HPDE6-E6E7 (cell line): Measurements from ENCODE around the gene DNAJC7.

Experiments used
- DNase-seq: peaks from one replicate; pipeline ENCODE4 v3.0.0; 2011; ENCODE audit warnings: missing footprints; ENCODE audit errors: extremely low spot score

Gene DNAJC7

DNA sequence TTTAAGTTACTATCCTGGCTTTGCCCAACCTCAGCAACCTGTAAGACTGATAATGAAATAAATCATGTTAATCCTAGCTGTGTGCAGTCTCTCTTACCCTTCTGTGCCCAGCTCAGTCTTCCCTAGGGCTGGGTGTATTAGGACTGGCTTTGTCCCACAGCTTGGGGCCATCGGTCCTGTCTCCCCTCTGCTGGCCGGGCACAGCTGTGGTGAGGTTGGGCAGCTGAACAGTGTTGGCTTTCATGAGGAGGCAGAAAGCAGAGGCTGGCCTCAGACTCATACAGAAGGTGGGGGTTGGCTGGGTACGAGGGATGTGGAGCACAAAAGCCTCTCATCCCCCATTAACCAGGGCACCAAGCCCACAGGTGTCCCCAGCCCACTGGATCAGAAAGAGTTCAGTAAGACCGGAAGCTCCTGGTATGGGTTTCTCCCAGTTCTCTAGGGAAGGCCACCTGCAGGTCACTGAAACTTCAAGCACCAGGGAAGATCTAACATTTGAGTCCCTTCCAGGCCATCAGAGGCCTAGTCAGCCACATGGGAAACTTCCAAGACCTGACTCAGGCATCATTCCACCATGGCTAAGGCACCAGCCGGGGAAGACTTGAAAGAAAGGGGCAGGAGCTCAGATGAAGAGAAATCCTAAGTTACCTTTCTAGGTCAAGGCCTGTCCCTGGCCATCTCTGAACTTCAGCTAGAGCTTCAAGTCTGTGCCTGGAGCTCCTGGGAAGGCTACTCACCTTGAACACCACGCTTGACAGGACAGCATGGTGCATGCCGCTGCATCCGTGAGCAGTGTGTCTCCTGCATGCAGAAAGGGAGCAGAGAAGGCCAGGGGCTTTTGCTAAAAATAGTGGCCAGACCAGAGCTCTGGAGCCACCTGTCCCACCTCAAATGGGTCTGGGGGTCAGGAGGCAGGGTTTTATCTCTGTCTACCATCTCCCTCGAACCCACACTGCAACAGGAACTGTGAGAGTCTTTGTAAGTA, 41.8 kb downstream of the DNAJC7 start:
- DNase-seq = no peak

GRCh38 chr17:41974658-41975057, 42.6 kb downstream of the DNAJC7 start:
- DNase-seq = no peak

- no peak for DNase-seq
Observed at GRCh38 chr17:41974031-41974430, 43.2 kb downstream of the DNAJC7 start.

DNA sequence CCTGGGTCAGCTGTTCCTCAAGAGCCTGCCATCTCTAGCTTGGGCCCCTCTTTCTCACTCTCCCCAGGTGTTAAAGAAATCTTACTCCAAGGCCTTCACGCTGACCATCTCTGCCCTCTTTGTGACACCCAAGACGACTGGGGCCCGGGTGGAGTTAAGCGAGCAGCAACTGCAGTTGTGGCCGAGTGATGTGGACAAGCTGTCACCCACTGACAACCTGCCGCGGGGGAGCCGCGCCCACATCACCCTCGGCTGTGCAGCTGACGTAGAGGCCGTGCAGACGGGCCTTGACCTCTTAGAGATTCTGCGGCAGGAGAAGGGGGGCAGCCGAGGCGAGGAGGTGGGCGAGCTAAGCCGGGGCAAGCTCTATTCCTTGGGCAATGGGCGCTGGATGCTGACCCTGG, 43.8 kb downstream of the DNAJC7 start:
- no peak for DNase-seq

GRCh38 chr17:41972571-41973407, 44.5 kb downstream of the DNAJC7 start:
- no peak for DNase-seq

DNA sequence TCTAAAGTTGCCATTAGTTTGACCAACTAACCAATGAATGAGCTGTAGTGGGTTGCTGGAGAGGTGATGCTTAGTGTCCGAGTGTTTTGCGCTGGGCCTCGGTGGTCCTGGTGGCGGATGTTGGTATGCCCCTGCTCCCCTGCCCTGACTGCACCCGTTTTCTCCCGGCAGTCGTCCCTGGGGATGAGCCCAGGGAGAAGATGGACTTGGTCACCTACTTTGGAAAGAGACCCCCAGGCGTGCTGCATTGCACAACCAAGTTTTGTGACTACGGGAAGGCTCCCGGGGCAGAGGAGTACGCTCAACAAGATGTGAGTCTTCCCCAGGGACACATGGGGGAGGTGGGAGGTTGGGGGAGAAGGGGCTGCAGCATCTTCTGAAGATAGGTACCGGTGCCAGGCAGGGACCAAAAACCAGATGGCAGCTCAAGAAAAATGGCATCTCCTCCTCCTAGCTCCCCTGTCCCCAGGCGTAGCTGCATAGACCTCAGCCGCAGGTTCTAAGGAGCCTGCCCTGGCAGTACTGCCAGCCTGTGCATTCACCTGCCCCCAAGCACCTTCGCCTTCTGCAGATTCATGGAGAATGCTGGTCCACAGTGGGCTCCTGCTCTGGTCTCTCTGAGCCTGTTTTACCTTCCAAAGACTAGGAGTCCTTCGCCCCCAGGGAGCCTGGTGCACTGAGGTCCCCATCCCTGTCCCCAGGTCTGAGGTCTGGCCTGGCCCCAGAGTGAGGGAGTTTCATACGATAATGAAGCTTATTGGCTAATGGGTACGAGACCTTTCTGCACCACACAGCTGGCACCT, 45.3 kb downstream of the DNAJC7 start:
- no peak for DNase-seq

DNA sequence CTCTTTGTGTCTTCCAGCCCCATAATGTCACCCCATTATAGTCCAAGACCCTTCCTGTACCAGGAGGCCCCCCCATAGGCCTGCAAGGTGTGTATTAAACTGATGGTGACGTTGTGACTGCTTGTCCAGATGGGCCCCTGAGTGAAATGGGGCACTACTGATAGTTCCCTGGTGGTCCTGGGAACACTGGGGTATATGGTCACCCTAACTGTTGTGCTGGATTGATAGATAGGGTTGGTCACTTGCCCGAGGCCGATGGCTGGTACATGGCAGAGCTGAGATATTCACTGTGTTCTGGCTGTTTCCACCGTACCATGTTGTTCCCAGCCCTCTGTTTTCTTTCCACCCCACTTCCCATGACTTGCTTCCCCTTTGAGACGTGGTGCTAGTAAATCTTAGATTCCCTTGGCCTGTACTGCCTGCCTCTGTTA, 46.3 kb downstream of the DNAJC7 start:
- DNase-seq = no peak

DNA sequence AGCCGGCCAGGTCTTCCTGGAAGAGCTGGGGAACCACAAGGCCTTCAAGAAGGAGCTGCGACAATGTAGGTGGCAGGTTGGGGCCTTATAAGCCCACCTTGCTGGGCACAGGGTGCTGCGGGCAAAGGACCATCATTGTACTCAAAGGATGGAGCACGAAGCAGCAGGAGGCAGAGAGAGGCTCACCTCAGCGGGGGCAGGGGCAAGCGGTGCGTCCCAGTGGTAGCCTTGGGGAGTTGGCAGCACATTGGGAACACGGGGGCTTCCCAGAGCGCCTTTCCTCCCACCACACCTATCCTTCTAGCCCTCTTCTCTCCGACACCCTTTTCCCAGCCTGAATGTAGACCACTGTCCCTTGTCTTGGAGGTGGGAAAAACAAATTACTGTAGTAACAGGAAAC, 48.6 kb downstream of the DNAJC7 start:
- no peak for DNase-seq

- no peak for DNase-seq
Observed at GRCh38 chr17:41967921-41968578, 49.2 kb downstream of the DNAJC7 start.

- DNase-seq = no peak
Observed at GRCh38 chr17:41967141-41967920, 49.9 kb downstream of the DNAJC7 start.

- peak; percentile 87 for DNase-seq
Observed at GRCh38 chr17:41966463-41967140, 50.6 kb downstream of the DNAJC7 start, which contains the start of gene CNP. TSS of gene CNP (plus strand) at chr17:41966795. CDS start at chr17:41966885, 90 bp downstream.

- DNase-seq = peak; percentile 96
Observed at GRCh38 chr17:41965694-41966462, 51.4 kb downstream of the DNAJC7 start.

DNA sequence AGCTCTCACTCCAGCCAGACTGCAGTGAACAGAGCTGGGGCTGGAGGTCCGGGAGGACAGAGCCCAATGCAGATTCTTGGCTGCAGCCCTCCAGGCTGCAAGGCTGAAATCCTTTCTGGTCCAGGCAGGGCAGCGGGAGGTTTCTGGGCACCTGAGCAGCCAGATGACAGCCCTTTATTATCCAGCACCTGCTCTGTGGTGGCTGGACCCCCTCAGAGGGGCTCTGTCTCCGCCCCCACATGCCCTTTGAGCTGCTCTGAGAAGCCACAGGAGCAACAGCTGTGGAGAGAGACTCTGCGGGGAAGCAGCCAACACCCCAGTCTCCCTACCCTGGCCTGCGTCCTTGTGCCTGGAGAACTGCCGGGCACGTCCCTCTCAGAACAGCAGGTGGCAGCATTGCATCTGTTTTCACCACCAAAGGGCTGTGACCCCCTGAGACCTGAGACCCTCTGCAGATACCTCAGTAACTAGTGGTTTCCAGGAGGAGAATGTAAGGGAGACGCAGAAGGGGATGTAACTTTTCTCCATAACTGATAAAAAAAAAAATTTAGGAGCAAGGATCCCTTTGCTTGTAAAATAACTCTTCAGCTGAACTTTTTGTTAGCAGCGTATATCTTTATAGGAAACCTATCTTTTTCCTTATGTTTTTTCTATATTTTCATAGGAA, 54.3 kb downstream of the DNAJC7 start:
- DNase-seq = peak; percentile 62

DNA sequence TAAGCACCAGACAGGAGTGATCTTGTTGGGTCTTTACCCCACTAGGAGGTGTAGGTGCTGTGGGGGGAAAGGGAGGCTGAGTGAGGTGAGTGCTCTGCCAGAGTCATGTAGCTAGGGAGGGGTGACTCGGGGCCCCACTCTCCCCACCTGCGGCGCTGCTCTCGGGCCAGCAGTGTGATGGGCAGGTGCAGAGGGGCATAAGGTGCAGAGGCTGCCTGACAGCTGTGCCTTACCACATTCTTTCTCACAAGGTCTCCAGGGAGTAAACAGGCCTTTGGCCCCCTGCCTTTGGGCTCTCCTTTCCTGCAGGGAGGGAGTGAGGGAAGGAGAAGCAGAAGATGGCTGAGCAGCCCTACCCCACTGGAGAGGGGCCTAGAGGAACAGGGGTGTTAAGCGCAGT, 55.1 kb downstream of the DNAJC7 start:
- DNase-seq = no peak

DNA sequence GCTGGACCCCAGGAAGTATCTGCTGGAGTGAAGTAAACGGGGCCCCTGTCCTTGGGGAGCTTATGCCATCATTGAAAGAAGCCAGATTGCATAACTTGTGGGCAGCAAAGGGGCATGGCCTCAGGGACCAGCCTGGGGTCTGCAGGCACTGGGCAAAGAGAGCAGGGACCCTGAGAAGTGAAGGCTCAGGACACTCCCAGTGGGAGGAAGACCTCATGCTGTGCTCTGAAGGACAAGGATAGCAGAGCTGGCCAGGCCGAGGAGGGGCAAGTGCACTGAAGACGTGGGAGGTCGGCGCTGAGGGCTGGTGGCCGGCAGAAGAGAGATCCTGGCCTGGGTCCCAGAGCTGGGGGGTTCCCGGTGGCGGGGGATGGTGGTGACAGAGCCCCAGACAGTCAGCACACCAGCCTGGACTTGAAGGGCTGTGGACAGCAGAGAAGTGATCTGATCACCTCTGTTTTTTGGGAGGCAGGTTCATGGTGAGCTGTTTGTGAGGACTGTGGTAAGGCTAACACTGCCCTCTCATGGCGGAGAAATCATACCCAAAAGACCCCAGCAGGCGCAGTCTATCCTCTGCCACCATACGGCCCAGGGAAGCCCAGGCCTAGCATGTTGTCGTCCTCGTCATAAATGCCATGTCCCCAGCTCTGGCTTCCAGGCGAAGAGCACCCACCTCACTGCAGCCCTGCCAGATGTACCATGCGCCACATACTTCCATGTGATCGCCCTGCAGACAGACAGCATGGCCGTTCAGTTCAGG, 57.7 kb downstream of the DNAJC7 start:
- DNase-seq = peak; percentile 44

DNA sequence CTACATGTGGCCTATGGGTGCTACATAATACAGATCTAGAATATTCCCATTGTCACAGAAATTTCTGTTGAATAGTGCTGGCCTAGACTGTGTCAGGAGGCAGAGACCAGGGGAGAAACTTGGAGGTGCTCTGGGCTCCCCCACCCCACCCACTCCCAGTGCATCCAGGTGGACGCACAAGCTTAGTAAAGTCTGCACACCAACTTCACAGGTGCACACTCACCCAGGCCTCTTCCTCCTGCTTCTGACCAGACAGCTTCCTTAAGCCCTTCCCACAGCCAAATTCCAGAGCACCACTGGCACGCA, 58.3 kb downstream of the DNAJC7 start:
- DNase-seq = no peak

GRCh38 chr17:41957869-41958439, 59.3 kb downstream of the DNAJC7 start:
- DNase-seq = no peak
